Epithelial cell of proximal tubule (primary cell): ENCODE measurements around the gene SORD. TPM values are rescaled to one million over a fixed set of nuclear protein-coding genes. Genes with fewer than 3 reads are reported as not detected.
"Not testable (repeated sequence)": the region's sequence is repeated elsewhere in the genome, so short reads cannot be mapped to it uniquely, and the experiment has no call there.

Experiments
- DNase-seq: peaks from one replicate; pipeline ENCODE4 v3.0.0-alpha.2; 2011; ENCODE audit warnings: low read depth
- H3K4me3 ChIP-seq: 2 replicates; pipeline ENCODE4 v1.5.1; 2011; ENCODE audit warnings: low read depth, mild to moderate bottlenecking, low read length
- CTCF ChIP-seq: conservative IDR thresholded peaks from 2 replicates; pipeline ENCODE4 v1.5.1; 2012; ENCODE audit warnings: low read depth, mild to moderate bottlenecking, low read length
- total RNA-seq: library from RNA; depleted of rRNA; stranded (reverse); fragments of >200 nt; gene quantifications from 2 replicates; pipeline ENCODE4 v1.2.3, GENCODE V29; 2015

Gene SORD
- total RNA-seq, 1 donor from 2014 or later: 32.7 TPM

GRCh38 chr15:45030743-45031142, 7.7 kb downstream of the SORD start:
- no peak overlapping the region for H3K4me3 ChIP-seq
- DNase-seq: no peak
- TF ChIP-seq CTCF: no peak

GRCh38 chr15:45031522-45032028, 8.6 kb downstream of the SORD start:
- not testable (repeated sequence) for DNase-seq, H3K4me3 ChIP-seq

GRCh38 chr15:45032501-45032900, 9.5 kb downstream of the SORD start:
- not testable (repeated sequence) for H3K4me3 ChIP-seq, DNase-seq

GRCh38 chr15:45034087-45034486, 11.1 kb downstream of the SORD start:
- not testable (repeated sequence) for H3K4me3 ChIP-seq, DNase-seq

GRCh38 chr15:45034600-45035375, 11.8 kb downstream of the SORD start:
- DNase-seq, H3K4me3 ChIP-seq: not testable (repeated sequence)

GRCh38 chr15:45036812-45037781, 14.1 kb downstream of the SORD start:
- not testable (repeated sequence) for DNase-seq, H3K4me3 ChIP-seq
- TF ChIP-seq CTCF: peak; percentile 97

GRCh38 chr15:45037936-45038335, 14.9 kb downstream of the SORD start:
- no peak overlapping the region for H3K4me3 ChIP-seq
- no peak for DNase-seq
- no peak for TF ChIP-seq CTCF

- not testable (repeated sequence) for H3K4me3 ChIP-seq, DNase-seq
Measured at GRCh38 chr15:45040396-45040795, 17.4 kb downstream of the SORD start.

- not testable (repeated sequence) for H3K4me3 ChIP-seq, DNase-seq
Measured at GRCh38 chr15:45041538-45041937, 18.5 kb downstream of the SORD start.

- H3K4me3 ChIP-seq, DNase-seq: not testable (repeated sequence)
Measured at GRCh38 chr15:45042859-45043258, 19.9 kb downstream of the SORD start.

- DNase-seq, H3K4me3 ChIP-seq: not testable (repeated sequence)
Measured at GRCh38 chr15:45044270-45044669, 21.3 kb downstream of the SORD start.

GRCh38 chr15:45048449-45048793, 25.4 kb downstream of the SORD start:
- H3K4me3 ChIP-seq, DNase-seq: not testable (repeated sequence)
